CD14-positive monocyte (primary cell): Measurements from ENCODE around the gene KRTAP4-8. TPM values are rescaled to one million over a fixed set of nuclear protein-coding genes. Genes with fewer than 3 reads are reported as not detected.
"Not testable (repeated sequence)": the region's sequence is repeated elsewhere in the genome, so short reads cannot be mapped to it uniquely, and the experiment has no call there.

Experiments
- DNase-seq, 3 donors: peaks; one replicate each; pipeline ENCODE4 v3.0.0-alpha.2; 2011 to 2022
- H2AFZ ChIP-seq: 2 replicates; pipeline ENCODE4 v1.6.0; 2012; ENCODE audit warnings: mild to moderate bottlenecking, low read depth, low read length, inconsistent platforms; ENCODE audit not compliant: insufficient read depth, poor library complexity, severe bottlenecking
- H3K27ac ChIP-seq, 2 donors: 1 replicate in 1 of 2; 2 replicates in 1 of 2; pipeline ENCODE4 v1.5.1; 2012 to 2013; ENCODE audit warnings: low read length in 2 of 2, control low read depth in 1 of 2, inconsistent platforms in 1 of 2, low read depth in 1 of 2, mild to moderate bottlenecking in 1 of 2
- H3K27me3 ChIP-seq, 2 donors: one replicate each; pipeline versions ENCODE4 v1.6.0 to v1.6.1; 2011 to 2013; ENCODE audit warnings: low read length in 2 of 2; ENCODE audit not compliant: control insufficient read depth in 2 of 2, insufficient read depth in 2 of 2
- H3K36me3 ChIP-seq, 2 donors: replicated peaks in 1 of 2; 1 replicate in 1 of 2; 2 replicates in 1 of 2; pipeline versions ENCODE4 v1.5.1 to v1.6.1; 2012 to 2013; ENCODE audit warnings: low read length in 2 of 2, control low read depth in 1 of 2, inconsistent platforms in 1 of 2, mild to moderate bottlenecking in 1 of 2; ENCODE audit not compliant: insufficient read depth in 2 of 2, control insufficient read depth in 1 of 2
- H3K4me1 ChIP-seq, 2 donors: 1 replicate in 1 of 2; 2 replicates in 1 of 2; pipeline versions ENCODE4 v1.5.1 to v1.6.1; 2012 to 2013; ENCODE audit warnings: low read length in 2 of 2, control low read depth in 1 of 2, inconsistent platforms in 1 of 2, mild to moderate bottlenecking in 1 of 2, moderate library complexity in 1 of 2; ENCODE audit not compliant: insufficient read depth in 2 of 2, control insufficient read depth in 1 of 2
- H3K4me2 ChIP-seq: replicated peaks from 2 replicates; pipeline ENCODE3; 2012; ENCODE audit warnings: low read length, moderate library complexity, mild to moderate bottlenecking; ENCODE audit not compliant: poor library complexity, severe bottlenecking; ENCODE audit errors: extremely low read depth
- H3K4me3 ChIP-seq, 3 experiments: fragments of 200-600 bp in 1 of 3; sonication (generic) in 1 of 3; replicated peaks in 1 of 3; 1 replicate in 2 of 3; 2 replicates in 1 of 3; pipeline ENCODE4 v1.5.1; 2011 to 2013; ENCODE audit warnings: low read length in 3 of 3, mild to moderate bottlenecking in 3 of 3, control low read depth in 2 of 3, low read depth in 2 of 3, inconsistent platforms in 1 of 3, moderate library complexity in 1 of 3
- H3K79me2 ChIP-seq: 2 replicates; pipeline ENCODE4 v1.6.0; 2012; ENCODE audit warnings: mild to moderate bottlenecking, control low read depth, inconsistent platforms, low read length, moderate library complexity; ENCODE audit not compliant: insufficient read depth
- H3K9ac ChIP-seq: 2 replicates; pipeline ENCODE4 v1.6.0; 2017; ENCODE audit warnings: low read length, mild to moderate bottlenecking; ENCODE audit not compliant: insufficient read depth, poor library complexity, severe bottlenecking
- H3K9me3 ChIP-seq, 2 donors: replicated peaks in 1 of 2; 1 replicate in 1 of 2; 2 replicates in 1 of 2; pipeline versions ENCODE4 v1.5.1 to v1.6.1; 2012 to 2013; ENCODE audit warnings: low read length in 2 of 2, control low read depth in 1 of 2; ENCODE audit not compliant: control insufficient read depth in 1 of 2, insufficient read depth in 1 of 2
- H4K20me1 ChIP-seq: 2 replicates; pipeline ENCODE4 v1.6.0; 2012; ENCODE audit warnings: mild to moderate bottlenecking, low read length, control low read depth, moderate library complexity; ENCODE audit not compliant: insufficient read depth
- H3K27ac Mint-ChIP-seq, 7 donors: one replicate each; pipeline ENCODE4 v1.8.0; 2020; ENCODE audit warnings: mild to moderate bottlenecking in 7 of 7, mixed read lengths in 7 of 7, moderate library complexity in 6 of 7, inconsistent platforms in 2 of 7
- H3K27me3 Mint-ChIP-seq, 3 donors: one replicate each; pipeline ENCODE4 v1.8.0; 2021 to 2022; ENCODE audit warnings: low read depth in 3 of 3, mild to moderate bottlenecking in 3 of 3, mixed read lengths in 3 of 3, moderate library complexity in 3 of 3, inconsistent platforms in 1 of 3
- H3K36me3 Mint-ChIP-seq, 2 donors: one replicate each; pipeline ENCODE4 v1.8.0; 2020; ENCODE audit warnings: mixed read lengths in 2 of 2, inconsistent platforms in 1 of 2, mild to moderate bottlenecking in 1 of 2
- H3K4me1 Mint-ChIP-seq: one replicate; pipeline ENCODE4 v1.8.0; 2020; ENCODE audit warnings: mild to moderate bottlenecking, mixed read lengths
- H3K4me3 Mint-ChIP-seq, 2 donors: one replicate each; pipeline ENCODE4 v1.8.0; 2020; ENCODE audit warnings: mild to moderate bottlenecking in 2 of 2, mixed read lengths in 2 of 2, moderate library complexity in 1 of 2
- H3K9me3 Mint-ChIP-seq, 7 donors: one replicate each; pipeline ENCODE4 v1.8.0; 2020 to 2022; ENCODE audit warnings: mixed read lengths in 7 of 7, mild to moderate bottlenecking in 6 of 7, moderate library complexity in 6 of 7, inconsistent platforms in 2 of 7
- CTCF ChIP-seq: fragments of 200-600 bp; IDR thresholded peaks from one replicate; pipeline ENCODE4 v1.8.0; 2022; ENCODE audit warnings: antibody characterized with exemption, mild to moderate bottlenecking
- WGBS: methylation state at CpG from one replicate; pipeline ENCODE4 v1.1.5; 2013; ENCODE audit warnings: missing lambda C conversion rate; ENCODE audit not compliant: insufficient coverage; 5-methylcytosine and 5-hydroxymethylcytosine counted together
- intact Hi-C, 2 donors: fragments of 100-400 bp; cut with micrococcal nuclease; formaldehyde crosslinking; loops; one replicate each; pipeline versions ENCODE4 v1.15.0 to v1.15.1; 2023
- polyA plus RNA-seq, 3 donors: library from polyadenylated mRNA; depleted of rRNA in 1 of 3; unstranded in 2 of 3; stranded (reverse) in 1 of 3; fragments of 300-500 nt in 2 of 3; fragments of >200 nt in 1 of 3; fragmentation: Illumina TruSeq in 2 of 3; gene quantifications; 1 replicate in 2 of 3; 2 replicates in 1 of 3; pipeline ENCODE4 v1.2.3, GENCODE V29; 2012 to 2021

KRTAP4-8 gene
- polyA plus RNA-seq, 3 donors = not detected

- H3K27ac ChIP-seq = no peak overlapping the region
- WGBS = no CpG with 5 or more reads among the region's 1 CpG
- no peak overlapping the region for H3K27ac Mint-ChIP-seq
These were observed 10.1 kb upstream of the KRTAP4-8 start for GRCh38 chr17:41107941-41108450.

GRCh38 chr17:41105347-41105746 is 7.4 kb upstream of the KRTAP4-8 start, which contains the start of gene KRTAP4-9:
KRTAP4-9 (plus strand) TSS chr17:41105389; CDS start chr17:41105389, 0 bp downstream.
- H3K4me3 Mint-ChIP-seq, H3K27me3 ChIP-seq, H3K27ac ChIP-seq, H3K79me2 ChIP-seq, H3K27me3 Mint-ChIP-seq, H4K20me1 ChIP-seq, H3K9ac ChIP-seq, H2AFZ ChIP-seq, H3K9me3 Mint-ChIP-seq, intact Hi-C loops, DNase-seq, H3K4me3 ChIP-seq, H3K36me3 Mint-ChIP-seq, H3K9me3 ChIP-seq, H3K4me1 Mint-ChIP-seq, H3K4me2 ChIP-seq, H3K27ac Mint-ChIP-seq, H3K36me3 ChIP-seq: not testable (repeated sequence)
- peaks cover 5 to 15% of the 10 kb centered on the region in 2 donors for H3K4me1 ChIP-seq
- WGBS = 98% methylated on average over 9 of the region's 10 CpGs

More at GRCh38 chr17:41107941-41108450, 10.1 kb upstream of the KRTAP4-8 start:
- Mint-ChIP-seq H3K36me3 (no peaks in the 10 kb centered on the region), H3K9me3 (peaks cover 2 to 15% (median 7%) of the 10 kb centered on the region in 7 donors), H3K27me3 (peaks cover 0 to 3% (median 1%) of the 10 kb centered on the region in 3 donors), H3K4me3 (no peak overlapping the region), H3K4me1 (peaks cover 8% of the 10 kb centered on the region)
- H3K27me3 ChIP-seq = no peaks in the 10 kb centered on the region
- no peak overlapping the region for H3K9ac ChIP-seq
- intact Hi-C loops = no loop called here
- no peak overlapping the region for H3K4me2 ChIP-seq
- no peak for DNase-seq
- no peaks in the 10 kb centered on the region for H3K79me2 ChIP-seq
- no peaks in the 10 kb centered on the region for H3K36me3 ChIP-seq
- H3K4me1 ChIP-seq = peaks cover 5 to 15% of the 10 kb centered on the region in 2 donors
- no peaks in the 10 kb centered on the region for H4K20me1 ChIP-seq
- no peak overlapping the region for H2AFZ ChIP-seq
- TF ChIP-seq CTCF = no peak
- H3K4me3 ChIP-seq = no peak overlapping the region
- H3K9me3 ChIP-seq = no peaks in the 10 kb centered on the region

- H3K36me3 Mint-ChIP-seq, H4K20me1 ChIP-seq, H3K4me3 ChIP-seq, intact Hi-C loops, H3K27ac Mint-ChIP-seq, H3K9me3 Mint-ChIP-seq, H2AFZ ChIP-seq, H3K27me3 Mint-ChIP-seq, H3K79me2 ChIP-seq, H3K9ac ChIP-seq, DNase-seq, H3K4me3 Mint-ChIP-seq, H3K27me3 ChIP-seq, H3K4me2 ChIP-seq, H3K27ac ChIP-seq, H3K9me3 ChIP-seq, H3K36me3 ChIP-seq: not testable (repeated sequence)
- peaks cover 13% of the 10 kb centered on the region for H3K4me1 Mint-ChIP-seq
- WGBS = no CpG with 5 or more reads among the region's 2 CpGs
- peaks cover 5 to 15% of the 10 kb centered on the region in 2 donors for H3K4me1 ChIP-seq
These were observed 6.6 kb upstream of the KRTAP4-8 start for GRCh38 chr17:41104386-41105038.
